Activated naive CD4-positive, alpha-beta T cell treated with anti-CD3 and anti-CD28 coated beads for 36 hours (primary cell): ENCODE results near the gene GOLT1A. TPM values are rescaled to one million over a fixed set of nuclear protein-coding genes. Genes with fewer than 3 reads are reported as not detected.

Source experiments
- CTCF ChIA-PET: fragments of 350-600 bp; sonication (Branson Sonifier 250); formaldehyde crosslinking; loops from one replicate; lab custom pipeline; 2021; ENCODE audit warnings: antibody characterized with exemption; lab: Charles Lee
- DNase-seq: peaks from one replicate; pipeline ENCODE4 v3.0.0-alpha.2; 2020
- H3K27ac Mint-ChIP-seq: one replicate; pipeline ENCODE4 v1.8.0; 2021; ENCODE audit warnings: mild to moderate bottlenecking, mixed read lengths
- H3K27me3 Mint-ChIP-seq: one replicate; pipeline ENCODE4 v1.8.0; 2021; ENCODE audit warnings: low read depth, mixed read lengths
- H3K36me3 Mint-ChIP-seq: one replicate; pipeline ENCODE4 v1.8.0; 2021; ENCODE audit warnings: low read depth, mixed read lengths
- H3K4me1 Mint-ChIP-seq: one replicate; pipeline ENCODE4 v1.8.0; 2021; ENCODE audit warnings: low read depth, mixed read lengths
- H3K4me3 Mint-ChIP-seq: one replicate; pipeline ENCODE4 v1.8.0; 2021; ENCODE audit warnings: mild to moderate bottlenecking, moderate library complexity, mixed read lengths
- H3K9me3 Mint-ChIP-seq: one replicate; pipeline ENCODE4 v1.8.0; 2021; ENCODE audit warnings: mixed read lengths
- intact Hi-C: fragments of 100-400 bp; cut with micrococcal nuclease; formaldehyde crosslinking; loops from one replicate; pipeline ENCODE4 v1.15.1; 2023
- total RNA-seq, 2 experiments: library from RNA; stranded (reverse); gene quantifications; one replicate each; pipeline ENCODE4 v1.2.3, GENCODE V29; 2021

The GOLT1A gene
- total RNA-seq, 2 experiments from 2014 or later: not detected

- Mint-ChIP-seq H3K27ac (no peak overlapping the region), H3K9me3 (no peaks in the 10 kb centered on the region), H3K4me3 (no peak overlapping the region), H3K27me3 (no peaks in the 10 kb centered on the region), H3K4me1 (no peaks in the 10 kb centered on the region), H3K36me3 (no peaks in the 10 kb centered on the region)
- CTCF ChIA-PET: interaction anchor here (1.0 kb wide), 1 partner anchor 9 kb away, joined by 3 read pairs; the partner anchor contains the start of gene GOLT1A
- intact Hi-C loops: no loop called here
- no peak for DNase-seq
These were observed 9.5 kb upstream of the GOLT1A start for GRCh38 chr1:204223129-204223860.

- H3K4me3 Mint-ChIP-seq: no peak overlapping the region
- H3K36me3 Mint-ChIP-seq: no peaks in the 10 kb centered on the region
- no peak for DNase-seq
- no peaks in the 10 kb centered on the region for H3K9me3 Mint-ChIP-seq
- H3K27me3 Mint-ChIP-seq: no peaks in the 10 kb centered on the region
- intact Hi-C loops: no loop called here
- no peaks in the 10 kb centered on the region for H3K4me1 Mint-ChIP-seq
- no peak overlapping the region for H3K27ac Mint-ChIP-seq
- CTCF ChIA-PET: interaction anchor here (1.0 kb wide), 1 partner anchor 9 kb away, joined by 3 read pairs; the partner anchor contains the start of gene GOLT1A
These were observed 8.9 kb upstream of the GOLT1A start for GRCh38 chr1:204222764-204223055.

DNA sequence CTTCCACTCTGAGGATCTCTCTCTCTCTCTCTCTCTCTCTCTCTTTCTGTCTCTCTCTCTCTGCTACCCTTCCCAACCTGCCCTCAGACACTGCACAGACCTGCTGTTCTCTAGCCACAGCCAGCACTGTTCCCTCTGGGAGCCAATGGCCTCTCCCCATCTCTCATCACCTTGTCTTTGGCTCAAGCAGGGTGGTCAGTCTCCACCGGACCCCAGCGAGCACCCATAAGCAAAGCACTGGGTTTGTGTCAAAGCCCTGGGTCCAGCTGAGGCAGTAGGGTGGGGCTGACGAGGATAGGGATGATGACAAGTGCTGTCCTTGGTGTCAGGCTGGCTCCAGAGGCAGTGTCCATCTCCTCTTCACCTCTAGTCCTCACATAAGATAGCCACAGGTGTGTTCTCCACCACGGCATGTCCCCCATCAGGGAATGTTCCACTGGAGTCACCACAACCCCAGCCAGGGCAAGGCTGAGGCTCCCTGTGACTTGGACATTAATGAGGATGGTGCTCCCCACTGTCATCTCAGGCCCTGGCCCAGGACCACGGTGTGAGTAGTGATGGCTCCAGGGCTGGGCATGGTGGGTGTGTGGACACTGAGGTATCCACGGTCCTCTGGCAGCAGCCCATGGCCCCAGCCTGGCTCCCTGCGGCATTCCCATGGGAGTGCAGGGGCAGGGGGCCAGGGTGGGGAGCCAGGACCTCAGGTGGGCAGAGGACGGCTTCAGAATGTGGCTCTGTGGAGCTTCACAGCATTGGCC lies 8.4 kb upstream of the GOLT1A start:
- Mint-ChIP-seq H3K36me3 (no peaks in the 10 kb centered on the region), H3K9me3 (no peaks in the 10 kb centered on the region), H3K27ac (no peak overlapping the region), H3K27me3 (no peaks in the 10 kb centered on the region), H3K4me1 (no peaks in the 10 kb centered on the region), H3K4me3 (no peak overlapping the region)
- intact Hi-C loops: no loop called here
- CTCF ChIA-PET: no interaction called here
- DNase-seq: no peak

GRCh38 chr1:204221271-204221670 lies 7.5 kb upstream of the GOLT1A start:
- H3K4me3 Mint-ChIP-seq: no peak overlapping the region
- no peaks in the 10 kb centered on the region for H3K36me3 Mint-ChIP-seq
- CTCF ChIA-PET: no interaction called here
- DNase-seq: no peak
- H3K27ac Mint-ChIP-seq: no peak overlapping the region
- H3K27me3 Mint-ChIP-seq: no peaks in the 10 kb centered on the region
- intact Hi-C loops: no loop called here
- H3K4me1 Mint-ChIP-seq: no peaks in the 10 kb centered on the region
- H3K9me3 Mint-ChIP-seq: no peaks in the 10 kb centered on the region

DNA sequence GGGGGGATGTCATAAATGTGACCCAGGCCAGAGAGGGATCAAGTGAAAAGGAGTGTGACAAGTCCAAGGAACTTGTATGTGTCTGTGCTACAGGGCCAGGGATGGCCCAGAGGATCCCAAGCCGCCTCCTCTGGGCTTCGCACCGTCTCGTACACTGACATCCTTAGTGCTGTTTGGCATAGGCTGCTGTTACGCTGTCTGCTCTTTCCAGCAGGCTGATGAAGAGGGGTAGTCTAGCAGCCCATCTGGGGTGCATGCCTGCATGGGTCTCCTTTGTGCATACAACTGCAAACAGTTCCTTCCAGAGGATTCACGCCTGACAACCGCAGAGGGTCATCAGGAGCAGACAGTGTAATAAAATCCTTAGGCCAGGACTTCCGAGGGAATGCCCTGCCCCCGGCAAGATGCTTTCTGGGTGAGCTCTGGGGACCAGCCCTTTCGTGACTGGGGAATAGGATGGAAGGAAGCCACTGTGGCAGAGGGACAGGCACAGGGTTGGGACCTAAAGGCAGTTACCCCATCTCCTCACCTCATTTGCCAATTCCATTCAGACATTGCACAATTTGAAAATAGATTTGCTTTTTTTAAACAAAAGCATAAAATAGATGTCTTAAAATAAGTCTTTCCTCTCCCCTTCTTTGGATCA lies 6.3 kb upstream of the GOLT1A start:
- Mint-ChIP-seq H3K36me3 (no peaks in the 10 kb centered on the region), H3K4me1 (no peaks in the 10 kb centered on the region), H3K9me3 (no peaks in the 10 kb centered on the region), H3K27me3 (no peaks in the 10 kb centered on the region), H3K27ac (no peak overlapping the region), H3K4me3 (no peak overlapping the region)
- intact Hi-C loops: no loop called here
- no peak for DNase-seq
- CTCF ChIA-PET: interaction anchor here (0.8 to 1.4 kb wide), 4 partner anchors 13 to 179 kb away, joined by 3 to 6 read pairs (median 4); no protein-coding TSS in a partner anchor

GRCh38 chr1:204218552-204218951 lies 4.8 kb upstream of the GOLT1A start:
- CTCF ChIA-PET: interaction anchor here (1.4 kb wide), 2 partner anchors 12 to 180 kb away, joined by 3 to 6 read pairs; no protein-coding TSS in a partner anchor
- no peaks in the 10 kb centered on the region for H3K27me3 Mint-ChIP-seq
- H3K4me1 Mint-ChIP-seq: peaks cover 5% of the 10 kb centered on the region
- H3K27ac Mint-ChIP-seq: no peak overlapping the region
- H3K4me3 Mint-ChIP-seq: no peak overlapping the region
- intact Hi-C loops: no loop called here
- no peaks in the 10 kb centered on the region for H3K36me3 Mint-ChIP-seq
- H3K9me3 Mint-ChIP-seq: no peaks in the 10 kb centered on the region
- DNase-seq: no peak

DNA sequence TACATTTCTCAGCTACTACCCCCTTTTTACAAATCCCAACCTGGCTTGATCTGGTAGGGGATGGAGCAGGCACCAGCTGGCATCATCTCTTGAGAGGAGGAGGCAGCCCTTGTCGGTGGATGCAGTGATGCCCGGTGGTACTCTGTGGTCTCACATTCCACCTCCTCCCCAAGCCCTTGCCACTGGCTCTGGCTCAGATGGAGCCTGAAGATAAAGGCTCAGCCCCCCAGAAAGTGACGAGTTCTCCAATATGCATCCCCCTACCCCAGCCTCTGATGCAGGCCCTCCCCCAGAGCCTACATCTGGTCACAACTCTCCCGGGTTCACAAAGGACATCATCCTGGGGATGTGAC lies 3.8 kb upstream of the GOLT1A start:
- H3K36me3 Mint-ChIP-seq: no peaks in the 10 kb centered on the region

GRCh38 chr1:204216880-204217647 lies 3.3 kb upstream of the GOLT1A start:
- Mint-ChIP-seq H3K27ac (no peak overlapping the region), H3K36me3 (no peaks in the 10 kb centered on the region), H3K27me3 (no peaks in the 10 kb centered on the region), H3K4me1 (peaks cover 5% of the 10 kb centered on the region), H3K4me3 (no peak overlapping the region), H3K9me3 (no peaks in the 10 kb centered on the region)
- intact Hi-C loops: no loop called here
- DNase-seq: no peak
- CTCF ChIA-PET: interaction anchor here (0.6 to 2.6 kb wide), 4 partner anchors 10 to 147 kb away, joined by 3 to 11 read pairs (median 4); no protein-coding TSS in a partner anchor

More for the DNA sequence above, 3.8 kb upstream of the GOLT1A start:
- Mint-ChIP-seq H3K27ac (no peak overlapping the region), H3K9me3 (no peaks in the 10 kb centered on the region), H3K4me3 (no peak overlapping the region), H3K27me3 (no peaks in the 10 kb centered on the region), H3K4me1 (peaks cover 5% of the 10 kb centered on the region)
- DNase-seq: no peak
- CTCF ChIA-PET: interaction anchor here (0.8 to 2.6 kb wide), 2 partner anchors 11 to 106 kb away, joined by 4 to 11 read pairs; no protein-coding TSS in a partner anchor
- intact Hi-C loops: no loop called here

DNA sequence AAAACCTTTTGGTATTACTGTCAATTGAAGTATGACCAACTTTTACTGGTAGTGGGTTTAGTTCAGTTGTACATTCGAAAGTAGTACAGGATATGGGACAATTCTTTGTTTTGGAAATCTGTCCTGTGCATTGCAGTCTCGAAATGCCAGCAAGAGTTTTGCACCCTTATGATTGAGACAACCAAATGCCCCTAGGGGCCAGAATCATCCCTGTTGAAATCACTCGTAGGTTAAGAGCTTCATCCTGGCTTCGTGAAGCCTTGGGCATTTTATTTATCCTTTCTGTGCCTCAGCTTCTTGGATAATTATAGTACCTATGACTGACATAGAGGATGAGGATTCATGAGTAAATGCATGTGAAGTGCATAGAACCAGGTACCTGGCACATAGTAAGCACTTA lies 2.4 kb upstream of the GOLT1A start:
- intact Hi-C loops: no loop called here
- H3K27me3 Mint-ChIP-seq: no peaks in the 10 kb centered on the region
- DNase-seq: no peak
- H3K36me3 Mint-ChIP-seq: no peaks in the 10 kb centered on the region
- H3K4me3 Mint-ChIP-seq: no peak overlapping the region
- peaks cover 5% of the 10 kb centered on the region for H3K4me1 Mint-ChIP-seq
- no peak overlapping the region for H3K27ac Mint-ChIP-seq
- no peaks in the 10 kb centered on the region for H3K9me3 Mint-ChIP-seq
- CTCF ChIA-PET: interaction anchor here (0.9 to 2.6 kb wide), 2 partner anchors 9 to 148 kb away, joined by 3 to 11 read pairs; no protein-coding TSS in a partner anchor

DNA sequence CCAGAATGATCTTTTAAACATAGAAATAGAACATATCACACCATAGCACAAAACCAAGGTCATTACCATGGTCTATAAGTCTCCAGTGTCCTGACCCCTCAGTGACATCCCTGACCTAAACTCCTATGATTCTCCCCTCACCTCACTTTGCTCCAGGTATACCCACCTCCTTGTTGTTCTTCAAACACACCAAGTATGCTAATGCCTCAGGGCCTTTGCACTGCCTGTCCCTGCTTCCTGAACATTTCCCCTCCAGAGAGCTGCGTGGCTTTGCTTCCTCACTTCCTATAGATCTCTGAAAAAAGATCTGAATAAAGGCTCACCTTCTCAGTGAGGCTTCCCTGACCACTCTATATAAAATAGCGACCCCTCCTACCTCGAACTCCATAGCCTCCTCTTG lies 1.1 kb downstream of the GOLT1A start:
- intact Hi-C loops: no loop called here
- H3K9me3 Mint-ChIP-seq: no peaks in the 10 kb centered on the region

DNA sequence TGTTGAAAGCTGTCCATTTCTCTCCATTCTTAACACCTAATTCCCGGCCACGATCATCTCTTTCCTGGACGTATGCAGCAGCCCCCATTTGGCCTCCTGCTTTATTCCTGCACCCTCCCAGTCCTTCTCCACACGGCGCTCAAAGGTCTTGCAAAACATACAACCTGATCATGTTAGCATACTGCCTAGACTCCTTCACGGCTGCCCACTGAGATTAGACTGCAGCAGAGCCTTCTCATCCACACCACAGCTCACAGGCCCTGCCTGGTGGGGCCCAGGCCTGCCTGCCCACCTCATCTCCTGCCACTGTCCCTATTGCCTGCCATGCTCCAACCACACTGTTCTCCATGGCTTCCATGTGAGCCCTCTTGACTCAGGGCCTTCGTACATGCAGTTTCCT lies 2.7 kb downstream of the GOLT1A start:
- Mint-ChIP-seq H3K36me3 (no peaks in the 10 kb centered on the region), H3K4me1 (peaks cover 7% of the 10 kb centered on the region), H3K27me3 (peaks cover 8% of the 10 kb centered on the region), H3K4me3 (no peak overlapping the region), H3K9me3 (no peaks in the 10 kb centered on the region), H3K27ac (no peak overlapping the region)
- intact Hi-C loops: no loop called here
- DNase-seq: no peak
- CTCF ChIA-PET: interaction anchor here (0.6 to 1.1 kb wide), 3 partner anchors 8 to 292 kb away, joined by 3 read pairs; no protein-coding TSS in a partner anchor

More for the DNA sequence above, 1.1 kb downstream of the GOLT1A start:
- Mint-ChIP-seq H3K27me3 (no peaks in the 10 kb centered on the region), H3K4me3 (no peak overlapping the region), H3K4me1 (peaks cover 5% of the 10 kb centered on the region), H3K27ac (no peak overlapping the region), H3K36me3 (no peaks in the 10 kb centered on the region)
- DNase-seq: no peak
- CTCF ChIA-PET: no interaction called here
